ENCODE measurements around the gene JAG1.

DNA sequence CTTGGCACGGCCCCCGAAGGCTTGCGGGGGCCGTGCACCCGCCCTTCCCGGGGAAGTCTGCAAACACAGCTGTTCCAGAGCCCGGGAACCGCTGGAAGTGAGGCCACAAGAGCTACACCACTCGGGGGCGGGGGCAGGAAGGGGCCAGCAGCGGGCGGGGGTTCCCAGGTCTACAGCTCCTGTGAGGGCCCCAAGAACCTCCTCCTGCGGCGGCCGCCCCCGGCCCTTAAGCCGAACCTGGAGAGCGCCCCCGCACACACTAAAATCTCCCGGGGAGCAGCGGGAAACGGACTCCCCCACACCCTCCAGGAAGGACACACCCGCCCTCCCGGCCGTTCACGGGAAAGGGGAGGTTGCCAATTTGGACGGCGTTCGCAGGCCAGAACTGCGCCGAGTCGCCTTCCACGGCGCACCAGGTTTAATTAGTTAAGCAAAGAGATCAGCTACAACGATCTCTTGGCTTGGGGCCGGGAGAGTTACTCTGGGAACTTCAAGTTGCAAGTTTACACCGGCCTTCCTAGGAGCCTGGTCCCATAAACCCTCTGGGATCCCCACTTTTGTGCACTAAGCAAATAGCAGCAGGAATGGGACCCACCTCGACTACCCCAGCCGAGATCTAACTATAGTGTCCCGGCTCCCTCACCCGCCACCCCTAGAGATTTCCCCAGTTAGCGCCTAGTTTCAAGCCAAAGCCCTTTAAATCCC lies 1.7 kb downstream of the JAG1 start:
- TF ChIP-seq POLR2A (IDR thresholded peaks at IDR 0.05) (no peak), CTCF (IDR thresholded peaks at IDR 0.05) (no peak)
